Activated CD4-positive, alpha-beta T cell treated with anti-CD3 and anti-CD28 coated beads, Interleukin-2, amount 10 ng/mL, durations not matched to agents 7 days and 5 days (primary cell): ENCODE data around the gene FBXO34. TPM values are rescaled to one million over a fixed set of nuclear protein-coding genes. Genes with fewer than 3 reads are reported as not detected.
"Not testable (repeated sequence)": the region's sequence is repeated elsewhere in the genome, so short reads cannot be mapped to it uniquely, and the experiment has no call there.

Source experiments
- CTCF ChIA-PET: fragments of 350-600 bp; sonication (Branson Sonifier 250); formaldehyde crosslinking; loops from one replicate; lab custom pipeline; 2021; ENCODE audit warnings: antibody characterized with exemption; lab: Charles Lee
- POLR2A ChIA-PET: fragments of 350-600 bp; sonication (Branson Sonifier 250); formaldehyde crosslinking; loops from one replicate; lab custom pipeline; 2021; ENCODE audit warnings: antibody characterized with exemption; lab: Charles Lee
- DNase-seq: peaks from one replicate; pipeline ENCODE4 v3.0.0-alpha.2; 2020
- H3K27ac Mint-ChIP-seq: one replicate; pipeline ENCODE4 v1.8.0; 2021; ENCODE audit warnings: mild to moderate bottlenecking, moderate library complexity, mixed read lengths
- H3K27me3 Mint-ChIP-seq: one replicate; pipeline ENCODE4 v1.8.0; 2021; ENCODE audit warnings: mixed read lengths
- H3K36me3 Mint-ChIP-seq: one replicate; pipeline ENCODE4 v1.8.0; 2021; ENCODE audit warnings: low read depth, mixed read lengths
- H3K4me1 Mint-ChIP-seq: one replicate; pipeline ENCODE4 v1.8.0; 2021; ENCODE audit warnings: mixed read lengths
- H3K4me3 Mint-ChIP-seq: one replicate; pipeline ENCODE4 v1.8.0; 2021; ENCODE audit warnings: mild to moderate bottlenecking, moderate library complexity, mixed read lengths
- H3K9me3 Mint-ChIP-seq: one replicate; pipeline ENCODE4 v1.8.0; 2021; ENCODE audit warnings: mixed read lengths
- total RNA-seq, 2 experiments: library from RNA; stranded (reverse); gene quantifications; one replicate each; pipeline ENCODE4 v1.2.3, GENCODE V29; 2021

The FBXO34 gene
- total RNA-seq, 2 experiments from 2014 or later = 23.0 to 23.6 TPM

DNA sequence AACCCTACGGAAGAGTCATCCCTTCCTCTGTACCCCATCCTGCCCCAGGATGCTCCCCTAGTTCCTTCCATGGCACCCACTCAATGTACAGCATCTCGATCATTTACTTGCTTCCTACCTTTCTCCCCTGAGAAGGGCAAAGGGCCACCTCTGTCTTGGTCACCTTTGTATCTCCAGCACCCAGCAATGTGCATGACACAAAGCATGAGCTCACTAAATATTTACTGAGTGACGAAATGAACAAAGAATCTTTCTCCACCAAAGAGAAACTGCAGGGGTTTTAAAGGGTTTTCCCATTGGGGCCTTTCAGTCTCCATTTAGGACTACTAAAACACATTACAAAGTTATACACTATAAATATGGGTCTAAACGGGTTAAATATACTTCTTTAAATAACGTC is 109.8 kb downstream of the FBXO34 start:
- Mint-ChIP-seq H3K27me3 (no peaks in the 10 kb centered on the region), H3K4me3 (no peak overlapping the region), H3K36me3 (peaks cover 39% of the 10 kb centered on the region), H3K27ac (no peak overlapping the region), H3K9me3 (no peaks in the 10 kb centered on the region), H3K4me1 (peaks cover 12% of the 10 kb centered on the region)
- ChIA-PET CTCF (interaction anchor here (0.8 to 1.2 kb wide), 2 partner anchors 10 to 110 kb away, joined by 3 read pairs; no protein-coding TSS in a partner anchor), POLR2A (no interaction called here)
- no peak for DNase-seq

DNA sequence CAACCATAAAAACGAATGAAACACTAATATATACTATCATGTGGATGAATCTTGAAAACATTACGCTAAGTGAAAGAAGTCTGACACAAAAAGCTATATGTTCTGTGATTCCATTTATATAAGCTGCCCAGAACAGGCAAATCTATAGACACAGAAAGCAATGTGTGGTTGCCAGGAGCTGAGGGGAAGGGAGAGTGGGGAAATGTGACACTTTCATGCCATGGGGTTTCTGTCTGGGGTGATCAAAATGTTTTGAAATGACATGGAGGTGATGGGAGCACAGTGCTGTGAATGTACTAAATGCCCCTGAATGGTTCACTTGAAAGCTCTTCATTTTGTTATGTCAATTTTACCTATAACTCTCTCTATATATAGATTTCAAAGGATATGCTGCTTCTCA is 110.3 kb downstream of the FBXO34 start:
- H3K36me3 Mint-ChIP-seq = peaks cover 35% of the 10 kb centered on the region
- ChIA-PET POLR2A (no interaction called here), CTCF (interaction anchor here (0.8 to 1.2 kb wide), 3 partner anchors 10 to 111 kb away, joined by 3 to 5 read pairs (median 3); no protein-coding TSS in a partner anchor)
- peaks cover 17% of the 10 kb centered on the region for H3K4me1 Mint-ChIP-seq
- H3K4me3 Mint-ChIP-seq = no peak overlapping the region
- H3K27ac Mint-ChIP-seq = no peak overlapping the region
- H3K27me3 Mint-ChIP-seq = no peaks in the 10 kb centered on the region
- H3K9me3 Mint-ChIP-seq = no peaks in the 10 kb centered on the region
- no peak for DNase-seq

DNA sequence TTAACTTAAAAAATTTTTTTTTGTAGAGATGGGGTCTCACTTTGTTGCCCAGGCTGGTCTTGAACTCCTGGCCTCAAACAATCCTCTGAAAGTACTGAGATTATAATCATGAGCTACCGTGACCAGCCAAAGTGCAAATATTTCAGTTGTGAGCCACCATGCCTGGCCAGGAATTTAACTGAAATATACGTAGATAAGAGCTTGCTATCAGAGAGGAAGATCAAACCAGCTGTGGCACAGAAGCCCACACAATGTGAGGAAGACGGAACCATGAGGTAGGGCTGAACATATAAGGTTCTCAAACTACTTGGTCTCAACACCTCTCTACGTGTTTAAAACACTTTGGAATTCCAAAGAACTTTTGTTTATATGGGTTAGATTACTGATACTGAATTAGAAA is 111.3 kb downstream of the FBXO34 start:
- POLR2A ChIA-PET = no interaction called here

DNA sequence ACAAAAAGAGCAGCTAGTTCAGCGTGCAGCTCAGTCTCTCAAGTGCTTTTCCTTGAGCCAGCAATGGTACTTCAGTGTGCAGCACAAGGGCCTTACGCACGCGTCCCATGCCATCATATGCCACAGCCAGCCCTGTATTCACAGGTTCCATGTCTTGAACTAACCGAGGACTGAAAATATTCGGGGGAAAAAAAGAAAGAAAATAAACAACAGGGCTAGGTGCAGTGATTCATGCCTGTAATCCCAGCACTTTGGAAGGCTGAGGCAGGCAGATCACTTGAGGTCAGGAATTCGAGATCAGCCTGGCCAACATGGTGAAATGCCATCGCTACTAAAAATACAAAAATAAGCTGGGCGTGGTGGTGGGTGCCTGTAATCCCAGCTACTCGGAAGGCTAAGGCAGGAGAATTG is 111.8 kb downstream of the FBXO34 start:
- H3K27me3 Mint-ChIP-seq, H3K27ac Mint-ChIP-seq, H3K4me3 Mint-ChIP-seq, POLR2A ChIA-PET, H3K9me3 Mint-ChIP-seq, DNase-seq: not testable (repeated sequence)
- peaks cover 31% of the 10 kb centered on the region for H3K36me3 Mint-ChIP-seq
- CTCF ChIA-PET = interaction anchor here (0.6 to 1.9 kb wide), 4 partner anchors 9 to 252 kb away, joined by 3 to 6 read pairs (median 3); no protein-coding TSS in a partner anchor
- peaks cover 26% of the 10 kb centered on the region for H3K4me1 Mint-ChIP-seq

More for the DNA sequence above, 111.3 kb downstream of the FBXO34 start:
- H3K27me3 Mint-ChIP-seq = no peaks in the 10 kb centered on the region
- H3K4me1 Mint-ChIP-seq = peaks cover 25% of the 10 kb centered on the region
- CTCF ChIA-PET = interaction anchor here (1.1 to 1.4 kb wide), 3 partner anchors 10 to 28 kb away, joined by 3 to 5 read pairs (median 3); no protein-coding TSS in a partner anchor
- no peaks in the 10 kb centered on the region for H3K9me3 Mint-ChIP-seq
- no peak overlapping the region for H3K27ac Mint-ChIP-seq
- H3K4me3 Mint-ChIP-seq = no peak overlapping the region
- peaks cover 32% of the 10 kb centered on the region for H3K36me3 Mint-ChIP-seq
- no peak for DNase-seq

DNA sequence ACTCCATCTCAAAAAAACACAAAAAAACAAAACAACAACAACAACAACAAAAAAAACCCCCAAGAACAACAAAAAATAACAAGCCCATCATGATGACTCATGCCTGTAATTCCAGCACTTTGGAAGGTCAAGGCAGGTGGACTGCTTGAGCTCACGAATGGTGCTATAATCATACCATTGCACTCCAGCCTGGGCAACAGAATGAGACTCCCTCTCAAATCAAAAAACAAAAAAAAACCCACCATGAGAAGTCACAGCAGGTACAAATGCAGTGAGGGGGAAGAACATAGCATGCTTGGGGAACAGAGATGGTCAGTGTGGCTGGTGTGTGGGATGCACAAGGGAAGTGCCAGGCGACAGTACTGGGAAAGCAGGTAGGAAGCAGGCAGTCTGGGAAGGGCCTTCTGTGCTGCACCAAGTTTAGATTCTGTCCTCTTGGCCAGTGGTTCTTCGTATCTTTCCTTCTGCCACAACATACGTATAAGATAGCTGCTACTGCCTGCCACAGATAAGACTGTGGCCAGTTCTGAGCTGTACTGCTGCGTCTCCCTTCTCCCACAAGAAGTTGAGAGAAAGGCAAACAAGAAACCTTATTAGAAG is 112.4 kb downstream of the FBXO34 start:
- H3K9me3 Mint-ChIP-seq = no peaks in the 10 kb centered on the region
- POLR2A ChIA-PET = no interaction called here
- H3K27ac Mint-ChIP-seq = no peak overlapping the region
- H3K4me1 Mint-ChIP-seq = peaks cover 29% of the 10 kb centered on the region
- peaks cover 33% of the 10 kb centered on the region for H3K36me3 Mint-ChIP-seq
- no peaks in the 10 kb centered on the region for H3K27me3 Mint-ChIP-seq
- CTCF ChIA-PET = interaction anchor here (0.6 to 1.9 kb wide), 5 partner anchors 9 to 251 kb away, joined by 3 to 6 read pairs (median 3); no protein-coding TSS in a partner anchor
- no peak for DNase-seq
- no peak overlapping the region for H3K4me3 Mint-ChIP-seq

DNA sequence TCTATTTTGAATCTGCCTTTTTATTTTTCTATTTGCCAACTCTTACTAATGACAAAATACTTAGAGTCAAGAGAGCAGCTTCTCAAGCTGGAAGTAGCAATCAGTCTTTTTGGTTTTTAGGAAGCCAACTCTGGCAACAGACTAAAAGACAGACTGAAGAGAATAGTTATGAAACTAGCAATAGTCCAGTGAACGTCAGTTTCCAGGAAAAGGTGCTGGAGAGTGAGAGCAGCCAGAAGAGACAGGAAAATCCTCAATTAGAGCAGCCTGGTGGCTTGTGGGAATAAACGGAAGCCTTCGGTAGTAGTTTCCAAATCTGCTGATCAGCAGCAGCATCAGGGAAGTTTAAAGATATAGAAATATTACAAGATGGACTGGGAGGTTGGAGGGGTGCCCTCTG is 113.3 kb downstream of the FBXO34 start:
- CTCF ChIA-PET = interaction anchor here (0.8 to 1.9 kb wide), 2 partner anchors 9 to 12 kb away, joined by 3 to 6 read pairs; no protein-coding TSS in a partner anchor
- Mint-ChIP-seq H3K27ac (no peak overlapping the region), H3K9me3 (no peaks in the 10 kb centered on the region), H3K36me3 (peaks cover 37% of the 10 kb centered on the region), H3K4me1 (peaks cover 29% of the 10 kb centered on the region), H3K4me3 (no peak overlapping the region), H3K27me3 (no peaks in the 10 kb centered on the region)
- POLR2A ChIA-PET = no interaction called here
- DNase-seq = no peak

DNA sequence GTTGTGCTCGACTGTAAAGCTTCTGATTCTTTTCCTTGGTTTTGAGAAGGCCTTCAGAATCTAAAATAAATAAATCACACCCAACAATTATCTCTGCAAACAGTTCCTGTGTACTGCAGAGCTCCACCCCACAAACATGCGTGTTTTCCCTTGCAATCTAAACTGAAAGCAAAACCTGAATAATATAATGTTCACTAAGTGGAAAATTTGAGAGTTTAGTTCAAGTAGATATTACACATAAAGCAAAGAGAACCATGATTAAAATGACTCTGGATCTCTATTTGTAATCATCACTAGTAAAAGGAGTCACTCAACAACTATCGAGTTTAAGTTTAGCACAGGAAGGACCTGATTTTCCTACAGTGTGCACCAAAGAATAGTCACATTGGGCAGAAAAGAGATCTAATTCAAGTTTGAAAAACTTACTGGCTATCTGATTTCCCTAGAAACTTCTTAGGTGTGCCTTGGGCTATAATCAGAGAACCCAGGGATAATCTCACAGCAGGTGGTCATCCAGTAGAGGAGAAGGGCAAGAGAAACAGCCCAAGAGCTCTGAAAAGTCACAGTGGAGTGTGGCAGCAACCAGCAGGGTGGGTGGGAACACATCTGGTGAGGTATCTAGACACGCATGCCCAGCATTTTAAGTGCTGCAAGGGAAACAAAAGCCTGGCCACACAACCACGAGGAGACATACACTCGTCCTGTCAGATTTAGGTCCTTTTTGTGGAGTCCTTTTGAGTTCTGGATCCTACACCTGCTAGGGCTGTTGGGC is 115.0 kb downstream of the FBXO34 start:
- DNase-seq = peak; percentile 32
- peaks cover 29% of the 10 kb centered on the region for H3K4me1 Mint-ChIP-seq
- ChIA-PET POLR2A (no interaction called here), CTCF (interaction anchor here (0.7 to 1.3 kb wide), 5 partner anchors 30 to 248 kb away, joined by 3 read pairs; partner anchors contain the start of gene FBXO34)
- peak overlapping the region; percentile 50 for H3K4me3 Mint-ChIP-seq
- H3K9me3 Mint-ChIP-seq = no peaks in the 10 kb centered on the region
- peaks cover 37% of the 10 kb centered on the region for H3K36me3 Mint-ChIP-seq
- H3K27me3 Mint-ChIP-seq = no peaks in the 10 kb centered on the region
- peak overlapping the region; percentile 91 for H3K27ac Mint-ChIP-seq

DNA sequence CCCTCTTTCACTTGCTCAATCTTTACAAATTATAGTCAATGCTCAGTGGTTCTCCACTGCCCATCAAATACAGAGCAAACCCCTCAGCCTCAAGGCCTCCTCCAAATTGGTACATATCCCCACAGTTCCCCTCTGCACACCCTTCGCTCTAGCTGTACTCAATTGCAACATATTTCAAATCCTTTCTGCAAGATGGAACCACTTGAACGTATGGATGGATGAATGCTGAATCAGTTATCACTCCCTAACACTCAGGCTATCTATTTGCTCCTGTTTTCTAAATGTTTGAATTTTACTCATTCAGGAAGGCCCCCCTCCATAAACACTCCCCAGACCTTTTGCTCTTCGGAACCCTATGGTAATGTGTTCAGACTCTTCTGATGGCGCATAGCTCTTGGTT is 115.9 kb downstream of the FBXO34 start:
- no peaks in the 10 kb centered on the region for H3K9me3 Mint-ChIP-seq
- H3K27ac Mint-ChIP-seq = peak overlapping the region; percentile 91
- peaks cover 34% of the 10 kb centered on the region for H3K36me3 Mint-ChIP-seq
- H3K27me3 Mint-ChIP-seq = no peaks in the 10 kb centered on the region
- ChIA-PET CTCF (interaction anchor here (1.3 kb wide), 1 partner anchor 116 kb away, joined by 3 read pairs; the partner anchor contains the start of gene FBXO34), POLR2A (interaction anchor here (0.6 kb wide), 1 partner anchor 16 kb away, joined by 3 read pairs; no protein-coding TSS in a partner anchor)
- DNase-seq = no peak
- no peak overlapping the region for H3K4me3 Mint-ChIP-seq
- peaks cover 29% of the 10 kb centered on the region for H3K4me1 Mint-ChIP-seq

DNA sequence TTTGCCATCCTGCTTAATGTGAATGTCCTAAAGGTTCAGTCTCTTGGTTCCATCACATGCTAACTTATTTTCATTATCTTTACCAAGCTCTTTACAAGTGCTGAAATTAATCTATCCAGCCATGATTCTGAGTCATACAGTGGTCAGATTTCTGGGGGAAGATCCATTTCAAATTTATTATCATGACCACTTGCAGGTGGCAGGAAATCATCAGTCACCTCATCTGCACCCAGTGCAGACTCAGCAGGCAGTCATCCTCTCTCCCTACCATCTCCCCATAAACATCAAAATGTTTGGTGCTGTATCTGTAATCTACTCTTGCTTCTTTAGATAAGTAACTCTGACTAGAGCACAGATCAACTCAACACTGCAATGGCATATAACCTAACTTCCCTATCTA is 116.9 kb downstream of the FBXO34 start:
- no peak overlapping the region for H3K4me3 Mint-ChIP-seq
- POLR2A ChIA-PET = interaction anchor here (0.6 kb wide), 1 partner anchor 141 kb away, joined by 3 read pairs; no protein-coding TSS in a partner anchor
- H3K4me1 Mint-ChIP-seq = peaks cover 29% of the 10 kb centered on the region
- H3K9me3 Mint-ChIP-seq = no peaks in the 10 kb centered on the region
- H3K36me3 Mint-ChIP-seq = peaks cover 32% of the 10 kb centered on the region
- DNase-seq = no peak
- CTCF ChIA-PET = no interaction called here
- H3K27ac Mint-ChIP-seq = peak overlapping the region; percentile 42
- H3K27me3 Mint-ChIP-seq = no peaks in the 10 kb centered on the region

DNA sequence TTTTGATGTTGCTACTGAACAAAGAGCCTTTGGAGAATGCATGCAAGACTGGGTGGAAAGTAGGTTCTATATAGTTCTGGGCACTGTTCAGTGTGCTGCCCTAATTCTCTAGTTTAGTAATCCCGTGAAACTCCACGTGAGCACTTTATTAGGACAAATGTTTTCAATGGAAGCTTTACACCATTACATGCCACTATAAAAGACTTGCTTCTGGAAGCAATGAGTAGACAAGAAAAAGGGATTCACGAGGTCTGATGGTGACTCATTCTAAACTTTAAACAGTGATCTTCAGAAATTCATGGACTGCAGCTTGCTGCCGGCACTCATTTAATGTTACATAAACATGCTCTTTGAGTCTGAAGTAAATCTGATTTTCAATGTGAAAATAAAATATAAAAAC is 118.1 kb downstream of the FBXO34 start:
- CTCF ChIA-PET = interaction anchor here (0.6 to 1.5 kb wide), 3 partner anchors 17 to 355 kb away, joined by 3 to 6 read pairs (median 3); no protein-coding TSS in a partner anchor
- H3K27ac Mint-ChIP-seq = no peak overlapping the region
- H3K27me3 Mint-ChIP-seq = no peaks in the 10 kb centered on the region
- no peaks in the 10 kb centered on the region for H3K9me3 Mint-ChIP-seq
- H3K4me1 Mint-ChIP-seq = peaks cover 27% of the 10 kb centered on the region
- no peak for DNase-seq
- H3K36me3 Mint-ChIP-seq = peaks cover 32% of the 10 kb centered on the region
- POLR2A ChIA-PET = no interaction called here
- H3K4me3 Mint-ChIP-seq = no peak overlapping the region

DNA sequence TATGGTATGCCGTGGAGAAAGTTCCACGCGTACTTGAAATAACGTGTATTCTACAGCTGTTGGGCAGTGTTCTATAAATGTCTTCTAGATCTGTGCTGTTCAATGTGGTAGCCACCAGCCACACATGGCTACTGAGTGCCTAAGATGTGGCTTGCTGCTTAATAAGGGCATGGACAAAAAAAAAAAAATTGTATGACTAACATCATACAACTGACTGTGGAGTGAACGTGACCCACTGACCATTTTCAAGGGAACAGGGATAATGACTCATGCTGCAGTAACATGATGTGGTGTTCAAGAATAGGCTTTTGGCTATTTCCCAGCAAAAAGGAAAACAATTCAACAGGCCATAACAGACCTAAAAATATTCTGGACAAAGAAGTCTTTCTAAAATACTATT is 127.5 kb downstream of the FBXO34 start:
- H3K9me3 Mint-ChIP-seq = no peaks in the 10 kb centered on the region
- DNase-seq = no peak
- no peak overlapping the region for H3K4me3 Mint-ChIP-seq
- ChIA-PET POLR2A (no interaction called here), CTCF (no interaction called here)
- peaks cover 2% of the 10 kb centered on the region for H3K36me3 Mint-ChIP-seq
- H3K4me1 Mint-ChIP-seq = peaks cover 8% of the 10 kb centered on the region
- H3K27me3 Mint-ChIP-seq = no peaks in the 10 kb centered on the region
- H3K27ac Mint-ChIP-seq = no peak overlapping the region

DNA sequence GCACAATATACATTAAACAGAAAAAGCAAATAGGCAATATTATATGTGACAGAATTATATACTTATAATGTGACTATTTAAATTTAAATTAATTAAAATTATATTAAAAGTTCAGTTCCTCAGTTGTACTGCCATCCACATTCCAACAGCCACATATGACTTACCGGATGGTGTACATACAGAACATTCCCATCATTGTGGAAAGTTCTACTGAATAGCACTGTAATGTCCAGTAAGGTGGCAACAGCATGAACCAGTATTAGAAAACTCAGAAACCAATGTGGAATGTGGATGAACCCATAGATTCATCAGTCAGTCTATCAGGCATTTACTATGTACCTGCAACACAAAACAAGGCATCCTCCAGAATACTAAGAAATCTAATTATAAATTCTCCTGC is 128.0 kb downstream of the FBXO34 start:
- Mint-ChIP-seq H3K4me1 (peaks cover 11% of the 10 kb centered on the region), H3K4me3 (no peak overlapping the region), H3K9me3 (no peaks in the 10 kb centered on the region), H3K27ac (no peak overlapping the region), H3K27me3 (no peaks in the 10 kb centered on the region), H3K36me3 (peaks cover 2% of the 10 kb centered on the region)
- CTCF ChIA-PET = interaction anchor here (0.9 kb wide), 1 partner anchor 12 kb away, joined by 4 read pairs; no protein-coding TSS in a partner anchor
- POLR2A ChIA-PET = no interaction called here
- no peak for DNase-seq
